HFFc6 (cell line): Measurements from ENCODE around the gene SPOCD1. TPM values are rescaled to one million over a fixed set of nuclear protein-coding genes. Genes with fewer than 3 reads are reported as not detected.

Experiments used
- DNase-seq: peaks from one replicate; pipeline ENCODE4 v3.0.0-alpha.2; 2018
- H3K27ac Mint-ChIP-seq: 2 replicates; pipeline ENCODE4 v1.8.0; 2020; ENCODE audit warnings: mild to moderate bottlenecking, mixed read lengths
- H3K27me3 Mint-ChIP-seq: 2 replicates; pipeline ENCODE4 v1.8.0; 2021; ENCODE audit warnings: mild to moderate bottlenecking, moderate library complexity, mixed read lengths; ENCODE audit not compliant: insufficient read depth
- H3K36me3 Mint-ChIP-seq: 2 replicates; pipeline ENCODE4 v1.8.0; 2021; ENCODE audit warnings: low read depth, mixed read lengths
- H3K4me1 Mint-ChIP-seq: 2 replicates; pipeline ENCODE4 v1.8.0; 2020; ENCODE audit warnings: low read depth, mixed read lengths
- H3K4me3 Mint-ChIP-seq: 2 replicates; pipeline ENCODE4 v1.8.0; 2020; ENCODE audit warnings: mild to moderate bottlenecking, moderate library complexity, mixed read lengths
- H3K9me3 Mint-ChIP-seq: 2 replicates; pipeline ENCODE4 v1.8.0; 2020; ENCODE audit warnings: mild to moderate bottlenecking, mixed read lengths
- CTCF ChIP-seq: fragments of 200-600 bp; sonication (generic); IDR thresholded peaks from 2 replicates; pipeline ENCODE4 v1.5.0; 2021; ENCODE audit warnings: antibody characterized with exemption, mild to moderate bottlenecking
- total RNA-seq, 6 experiments: library from RNA; stranded (reverse); fragmentation: NEBNext Ultra II Directional; extraction: Animal tissue kit (Norgen Biotek cat#: 25700); gene quantifications; 2 replicates in 1 of 6; 3 replicates in 5 of 6; pipeline ENCODE4 v1.2.3, GENCODE V29; 2021

SPOCD1 gene
- total RNA-seq, 6 experiments from 2014 or later, result 33.7 to 40.4 (median 35.8) TPM

GRCh38 chr1:31747304-31747703 is 68.5 kb downstream of the SPOCD1 start:
- TF ChIP-seq CTCF, result no peak
- Mint-ChIP-seq H3K27me3 (peaks cover 6% of the 10 kb centered on the region), H3K4me1 (peaks cover 66% of the 10 kb centered on the region), H3K27ac (no peak overlapping the region; the same call in 1 of the 2 replicates), H3K9me3 (no peaks in the 10 kb centered on the region), H3K4me3 (no peak overlapping the region), H3K36me3 (no peaks in the 10 kb centered on the region)
- DNase-seq, result no peak

GRCh38 chr1:31746687-31747086 is 69.1 kb downstream of the SPOCD1 start:
- Mint-ChIP-seq H3K27ac (no peak overlapping the region), H3K36me3 (no peaks in the 10 kb centered on the region), H3K9me3 (no peaks in the 10 kb centered on the region), H3K4me3 (no peak overlapping the region), H3K27me3 (peaks cover 6% of the 10 kb centered on the region), H3K4me1 (peaks cover 60% of the 10 kb centered on the region)
- TF ChIP-seq CTCF, result no peak
- no peak for DNase-seq

- Mint-ChIP-seq H3K4me3 (no peak overlapping the region), H3K36me3 (no peaks in the 10 kb centered on the region), H3K9me3 (no peaks in the 10 kb centered on the region), H3K27me3 (peaks cover 6% of the 10 kb centered on the region), H3K4me1 (peaks cover 54% of the 10 kb centered on the region), H3K27ac (no peak overlapping the region)
- TF ChIP-seq CTCF, result peak; percentile 45
- DNase-seq, result no peak
Observed at GRCh38 chr1:31745946-31746670, 69.7 kb downstream of the SPOCD1 start.

GRCh38 chr1:31745096-31745945 is 70.5 kb downstream of the SPOCD1 start:
- Mint-ChIP-seq H3K27me3 (peaks cover 6% of the 10 kb centered on the region), H3K9me3 (no peaks in the 10 kb centered on the region), H3K27ac (no peak overlapping the region), H3K36me3 (no peaks in the 10 kb centered on the region), H3K4me3 (no peak overlapping the region), H3K4me1 (peaks cover 47% of the 10 kb centered on the region)
- DNase-seq, result peak; percentile 60
- TF ChIP-seq CTCF, result peak; percentile 89

GRCh38 chr1:31744165-31744888 is 71.5 kb downstream of the SPOCD1 start:
- TF ChIP-seq CTCF, result no peak
- H3K4me3 Mint-ChIP-seq, result no peak overlapping the region
- peaks cover 37% of the 10 kb centered on the region for H3K4me1 Mint-ChIP-seq
- peaks cover 4% of the 10 kb centered on the region for H3K27me3 Mint-ChIP-seq
- H3K36me3 Mint-ChIP-seq, result no peaks in the 10 kb centered on the region
- H3K27ac Mint-ChIP-seq, result no peak overlapping the region
- DNase-seq, result no peak
- H3K9me3 Mint-ChIP-seq, result no peaks in the 10 kb centered on the region
